Heart right ventricle (tissue), 16 donors: ENCODE results near the gene SUGCT. TPM values are rescaled to one million over a fixed set of nuclear protein-coding genes. Genes with fewer than 3 reads are reported as not detected.
A peak's percentile ranks its signal among the peaks of the same experiment; 100 is the strongest.

Source experiments
- ATAC-seq, 8 donors: fragments of 200-7000 bp; cut with Tn5 transposase; one replicate each; pipeline ENCODE4 v1.9.1; 2020; ENCODE audit warnings: mild to moderate bottlenecking in 8 of 8, moderate library complexity in 8 of 8, moderate number of reproducible peaks in 1 of 8
- DNase-seq, 2 donors: peaks; one replicate each; pipeline ENCODE4 v3.0.0-alpha.2; 2020
- H3K27ac ChIP-seq, 10 donors: fragments of 200-600 bp; sonication (generic) in 2 of 10; one replicate each; pipeline versions ENCODE4 v1.5.0 to v1.8.0; 2020 to 2022; ENCODE audit warnings: mild to moderate bottlenecking in 3 of 10
- H3K27me3 ChIP-seq, 7 donors: fragments of 200-600 bp; one replicate each; pipeline ENCODE4 v1.8.0; 2021 to 2022; ENCODE audit warnings: mild to moderate bottlenecking in 2 of 7
- H3K36me3 ChIP-seq, 9 donors: fragments of 200-600 bp; sonication (generic) in 1 of 9; one replicate each; pipeline versions ENCODE4 v1.5.0 to v1.8.0; 2020 to 2022; ENCODE audit warnings: mild to moderate bottlenecking in 2 of 9
- H3K4me1 ChIP-seq, 9 donors: fragments of 200-600 bp; sonication (generic) in 1 of 9; one replicate each; pipeline versions ENCODE4 v1.5.0 to v1.8.0; 2020 to 2022; ENCODE audit warnings: mild to moderate bottlenecking in 4 of 9
- H3K4me3 ChIP-seq, 10 donors: fragments of 200-600 bp; sonication (generic) in 2 of 10; one replicate each; pipeline versions ENCODE4 v1.5.0 to v1.8.0; 2020 to 2022; ENCODE audit warnings: mild to moderate bottlenecking in 7 of 10, moderate library complexity in 2 of 10
- H3K9me3 ChIP-seq, 11 donors: fragments of 200-600 bp in 10 of 11; sonication (generic) in 2 of 11; one replicate each; pipeline versions ENCODE4 v1.5.0 to v1.8.0; 2013 to 2022; ENCODE audit warnings: mild to moderate bottlenecking in 2 of 11, control low read depth in 1 of 11, moderate library complexity in 1 of 11
- WGBS, 2 donors: extraction: QIAGEN DNeasy Blood & Tissue Kit; methylation state at CpG; one replicate each; pipeline ENCODE4 v1.1.7; 2013; ENCODE audit warnings: inconsistent platforms in 1 of 2; 5-methylcytosine and 5-hydroxymethylcytosine counted together
- intact Hi-C, 10 donors: fragments of 100-400 bp; cut with DNase I; formaldehyde crosslinking; loops; one replicate each; pipeline versions ENCODE4 v1.11.1 to v1.14.2; 2022
- polyA plus RNA-seq, 2 donors: library from polyadenylated mRNA; stranded (reverse); fragments of 200-250 nt; gene quantifications; one replicate each; pipeline ENCODE4 v1.2.3, GENCODE V29; 2013
- total RNA-seq, 10 donors: library from RNA; stranded (reverse); fragmentation: NEBNext Ultra II Directional in 3 of 10; extraction: Animal tissue kit (Norgen Biotek cat#: 25700) in 3 of 10; gene quantifications; one replicate each; pipeline versions ENCODE4 v1.2.1 to v1.2.4, GENCODE V29; 2021 to 2023
- TF ChIP-seq, protein P1 (sequence below), 9 donors: fragments of 200-600 bp; sonication (generic) in 2 of 9; IDR thresholded peaks; one replicate each; pipeline versions ENCODE4 v1.5.0 to v1.8.0; 2021 to 2022; ENCODE audit warnings: antibody characterized with exemption in 9 of 9, mild to moderate bottlenecking in 5 of 9, moderate library complexity in 1 of 9
- donor health status: Arrhythmogenic right ventricular cardiomyopathy.
- donor health status: ischemic (EF 13 %, LVEDD 7.1; RV severe dilation, severe dysfunction).
- donor health status: healthy with polysubstance abuse.
- donor health status: DM: no; HTN: yes; CAD: no.
- donor health status: DM: no; HTN: no; CAD: no.
- donor health status: ischemic (EF 25% LVEDD 6.9; RV normal size, moderate dysfunction).
- donor health status: ischemic (EF 25% LVEDD 5.7; RV mildly dilated, moderate dysfunction).
- donor health status: healthy.
- donor health status: DM: yes; HTN: yes; CAD: no.
- donor health status: Ischemic cardiomyopathy.
- donor health status: ischemic (EF 35%, LVEDD 5.7; RV mildly dilated, moderate dysfunction).
- donor health status: nonischemic (EF 11% LVEDD 7.7; RV severe dilation, severe dysfunction).
- donor health status: DM: yes; HTN: yes; CAD: no.
- donor health status: PGD.
- donor health status: ischemic (EF 29% LVEDD 5.4; RV normal size, mild dysfunction).
- donor health status: nonischemic (EF 23%, LVEDD 6.1; RV moderate dilation, normal function).

SUGCT gene
- total and polyA plus RNA-seq, 12 donors = 1.2 to 8.1 (median 6.1) TPM

DNA sequence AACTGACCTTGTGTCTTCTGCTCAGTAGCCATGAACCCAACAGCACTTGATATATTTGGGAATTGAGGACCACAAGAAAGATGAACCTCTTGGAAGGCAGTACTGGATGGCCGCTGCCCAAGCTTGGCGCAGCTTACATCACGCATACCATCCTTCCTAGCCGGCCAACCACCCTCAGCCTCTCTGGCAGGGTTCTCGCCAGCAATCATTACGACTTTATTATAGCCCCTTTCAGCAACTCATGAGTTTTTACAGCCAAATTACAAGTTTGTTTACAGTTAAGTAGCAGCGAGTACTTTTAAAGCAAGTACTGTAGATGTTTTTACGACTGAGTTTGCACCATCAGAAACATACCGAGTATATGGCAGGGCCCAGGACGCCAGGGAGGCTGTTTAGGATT, 769.1 kb downstream of the SUGCT start:
- H3K27ac ChIP-seq = no peak overlapping the region
- no peaks in the 10 kb centered on the region for H3K36me3 ChIP-seq
- TF ChIP-seq, protein P1, sequence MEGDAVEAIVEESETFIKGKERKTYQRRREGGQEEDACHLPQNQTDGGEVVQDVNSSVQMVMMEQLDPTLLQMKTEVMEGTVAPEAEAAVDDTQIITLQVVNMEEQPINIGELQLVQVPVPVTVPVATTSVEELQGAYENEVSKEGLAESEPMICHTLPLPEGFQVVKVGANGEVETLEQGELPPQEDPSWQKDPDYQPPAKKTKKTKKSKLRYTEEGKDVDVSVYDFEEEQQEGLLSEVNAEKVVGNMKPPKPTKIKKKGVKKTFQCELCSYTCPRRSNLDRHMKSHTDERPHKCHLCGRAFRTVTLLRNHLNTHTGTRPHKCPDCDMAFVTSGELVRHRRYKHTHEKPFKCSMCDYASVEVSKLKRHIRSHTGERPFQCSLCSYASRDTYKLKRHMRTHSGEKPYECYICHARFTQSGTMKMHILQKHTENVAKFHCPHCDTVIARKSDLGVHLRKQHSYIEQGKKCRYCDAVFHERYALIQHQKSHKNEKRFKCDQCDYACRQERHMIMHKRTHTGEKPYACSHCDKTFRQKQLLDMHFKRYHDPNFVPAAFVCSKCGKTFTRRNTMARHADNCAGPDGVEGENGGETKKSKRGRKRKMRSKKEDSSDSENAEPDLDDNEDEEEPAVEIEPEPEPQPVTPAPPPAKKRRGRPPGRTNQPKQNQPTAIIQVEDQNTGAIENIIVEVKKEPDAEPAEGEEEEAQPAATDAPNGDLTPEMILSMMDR (IDR thresholded peaks at IDR 0.05) = no peak
- no peak overlapping the region for H3K4me3 ChIP-seq
- no peak for ATAC-seq
- WGBS, 2 donors = 93 to 94% methylated on average over 10 of the region's 10 CpGs
- no peaks in the 10 kb centered on the region for H3K9me3 ChIP-seq
- no peaks in the 10 kb centered on the region for H3K4me1 ChIP-seq
- intact Hi-C loops = no loop called here
- no peaks in the 10 kb centered on the region for H3K27me3 ChIP-seq
- no peak for DNase-seq

DNA sequence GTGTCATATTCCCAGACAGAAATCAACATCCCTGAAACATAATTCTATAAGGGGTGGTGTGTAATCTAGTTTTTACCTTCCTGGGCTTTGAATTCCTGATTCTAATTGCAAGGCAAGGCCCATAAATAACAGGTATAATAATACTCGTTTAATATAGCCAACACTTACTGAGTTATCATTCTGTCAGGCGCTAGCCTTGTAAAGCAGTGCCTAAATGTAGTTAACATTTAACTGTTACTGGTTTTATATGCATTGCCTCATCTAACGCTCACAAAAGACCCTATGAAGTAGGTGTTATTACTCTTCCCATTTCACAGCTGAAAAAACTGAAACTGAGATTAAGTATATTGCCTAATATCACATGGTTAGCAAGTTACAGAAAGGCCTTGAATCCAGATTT, 772.5 kb downstream of the SUGCT start:
- H3K9me3 ChIP-seq = no peaks in the 10 kb centered on the region
- DNase-seq (no peak), ATAC-seq (no peak)
- H3K4me1 ChIP-seq = peaks cover 0 to 6% (median 0%) of the 10 kb centered on the region in 9 donors
- no peaks in the 10 kb centered on the region for H3K36me3 ChIP-seq
- TF ChIP-seq, protein P1 (IDR thresholded peaks at IDR 0.05) = no peak
- 83 to 85% methylated on average over 3 of the region's 3 CpGs for WGBS, 2 donors
- H3K27me3 ChIP-seq = no peaks in the 10 kb centered on the region
- no peak overlapping the region for H3K4me3 ChIP-seq
- intact Hi-C loops = no loop called here
- H3K27ac ChIP-seq = no peak overlapping the region

GRCh38 chr7:40909346-40909980, 774.7 kb downstream of the SUGCT start:
- peak overlapping the region in 2 of 10 donors; percentile 1 to 3 for H3K27ac ChIP-seq
- H3K9me3 ChIP-seq = no peaks in the 10 kb centered on the region
- H3K27me3 ChIP-seq = no peaks in the 10 kb centered on the region
- intact Hi-C loops = no loop called here
- TF ChIP-seq, protein P1 (IDR thresholded peaks at IDR 0.05) = no peak
- H3K36me3 ChIP-seq = no peaks in the 10 kb centered on the region
- no peak for DNase-seq
- H3K4me1 ChIP-seq = peaks cover 0 to 6% (median 0%) of the 10 kb centered on the region in 9 donors
- no peak overlapping the region for H3K4me3 ChIP-seq
- WGBS, 2 donors = 67 to 68% methylated on average over 10 of the region's 10 CpGs
- peak in 2 of 8 donors; percentile 28 to 42 for ATAC-seq

Other genes starting within 250 kb of the SUGCT start
- 10 to 100 TPM; 18.3 to 28.8 (median 23.2) TPM for gene CDK13, start 184.7 kb upstream of the SUGCT start, total RNA-seq
- gene CDK13, start 184.7 kb upstream of the SUGCT start, polyA plus RNA-seq = 10 to 100 TPM; 10.2 to 17.6 TPM
- 10 to 100 TPM; 11.3 to 19.1 (median 15.6) TPM for gene MPLKIP, start 383 bp upstream of the SUGCT start, total RNA-seq
- 10 to 100 TPM; 21.7 to 30.7 TPM for gene MPLKIP, start 383 bp upstream of the SUGCT start, polyA plus RNA-seq